Endometrial microvascular endothelial cells (primary cell): ENCODE data around the gene NKAIN1. TPM values are rescaled to one million over a fixed set of nuclear protein-coding genes. Genes with fewer than 3 reads are reported as not detected.
"Not testable (repeated sequence)": the region's sequence is repeated elsewhere in the genome, so short reads cannot be mapped to it uniquely, and the experiment has no call there.

ENCODE experiments used
- in situ Hi-C: cut with HindIII; loops from 2 replicates; pipeline ENCODE4 v1.10.0; 2017; ENCODE audit warnings: low sequenced_read_pairs, low pct_unique_long_range_greater_than_20kb; ENCODE audit errors: inconsistent ontology term
- total RNA-seq: library from RNA; depleted of rRNA; stranded (reverse); fragments of >200 nt; gene quantifications from one replicate; pipeline ENCODE4 v1.2.3, GENCODE V29; 2015; ENCODE audit errors: inconsistent ontology term

NKAIN1 gene
- total RNA-seq, 1 donor from 2014 or later = not detected

GRCh38 chr1:31137873-31138272, 101.8 kb downstream of the NKAIN1 start:
- in situ Hi-C loops = not testable (repeated sequence)

GRCh38 chr1:31135973-31136600, 103.6 kb downstream of the NKAIN1 start:
- in situ Hi-C loops = no loop called here

GRCh38 chr1:31133368-31133767, 106.3 kb downstream of the NKAIN1 start:
- in situ Hi-C loops = no loop called here

Other genes starting within 250 kb of the NKAIN1 start
- 72.1 TPM for gene PUM1, start 174.2 kb downstream of the NKAIN1 start, total RNA-seq
- gene SNRNP40, start 56.9 kb upstream of the NKAIN1 start, total RNA-seq = 131 TPM
- gene ZCCHC17, start 57.1 kb upstream of the NKAIN1 start, total RNA-seq = 31.9 TPM
- not detected for gene FABP3, start 133.2 kb upstream of the NKAIN1 start, total RNA-seq
- gene SERINC2, start 173.3 kb upstream of the NKAIN1 start, total RNA-seq = 10.0 TPM